Right kidney (tissue), 1 donor: Measurements from ENCODE around the gene FAM149A.

Source experiments
- DNase-seq: peaks from one replicate; pipeline ENCODE4 v3.0.0-alpha.2; 2016

The FAM149A gene

DNA sequence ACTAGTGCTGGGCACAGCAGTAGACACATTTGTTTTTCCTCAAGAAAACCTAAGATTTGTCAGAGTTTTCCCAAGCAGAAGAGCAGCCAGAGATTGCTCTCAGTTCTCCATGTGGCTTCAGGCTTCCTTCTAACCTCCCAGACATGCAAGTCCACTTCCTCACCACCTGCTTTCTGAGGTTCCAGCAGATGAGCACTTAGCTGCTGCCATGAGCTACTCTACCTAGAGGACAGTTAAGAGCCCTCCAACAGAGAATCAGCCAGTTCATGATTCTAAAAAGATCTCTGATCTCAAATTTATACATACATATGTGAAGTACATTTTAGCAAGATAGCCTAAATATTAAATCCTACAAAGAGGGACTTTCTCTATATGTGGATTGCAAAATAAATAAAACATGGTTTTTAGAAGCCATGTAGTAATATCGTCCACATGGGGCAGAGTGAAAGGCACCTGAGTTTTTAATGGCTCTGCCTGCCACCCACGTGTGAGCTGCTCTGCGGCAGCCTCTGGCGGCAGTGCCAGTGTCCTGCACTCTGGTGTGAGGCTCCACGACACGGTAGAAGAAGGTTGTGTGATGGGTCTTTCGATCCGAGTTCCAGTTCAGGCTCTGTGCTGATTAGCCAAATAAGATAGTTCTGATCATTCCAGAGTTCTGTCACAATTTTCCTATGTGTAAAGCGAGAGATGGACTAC is 97.2 kb downstream of the FAM149A start:
- no peak for DNase-seq

DNA sequence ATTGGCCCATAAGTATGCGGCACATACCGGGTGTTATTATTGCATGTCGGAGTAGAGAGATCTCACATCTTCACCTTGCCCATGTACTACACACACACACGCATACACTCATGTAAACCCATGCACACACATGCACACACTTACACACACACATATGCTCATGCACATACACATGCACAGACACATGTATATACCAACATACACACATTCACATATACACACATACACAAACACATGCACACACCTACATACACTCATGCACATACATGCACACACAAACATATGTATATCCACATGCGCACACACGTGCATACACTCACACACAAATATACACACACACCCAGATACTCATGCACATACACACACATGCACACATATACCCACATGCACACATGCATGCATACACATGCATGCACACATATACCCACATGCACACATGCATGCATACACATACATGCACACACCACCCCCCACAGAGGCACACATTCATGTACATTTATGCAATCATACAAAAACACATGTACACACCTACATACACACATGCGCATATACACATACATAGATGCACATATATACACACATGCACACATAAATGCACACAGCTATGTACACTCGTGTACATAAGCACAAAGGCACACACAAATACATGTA is 98.1 kb downstream of the FAM149A start:
- DNase-seq: no peak

DNA sequence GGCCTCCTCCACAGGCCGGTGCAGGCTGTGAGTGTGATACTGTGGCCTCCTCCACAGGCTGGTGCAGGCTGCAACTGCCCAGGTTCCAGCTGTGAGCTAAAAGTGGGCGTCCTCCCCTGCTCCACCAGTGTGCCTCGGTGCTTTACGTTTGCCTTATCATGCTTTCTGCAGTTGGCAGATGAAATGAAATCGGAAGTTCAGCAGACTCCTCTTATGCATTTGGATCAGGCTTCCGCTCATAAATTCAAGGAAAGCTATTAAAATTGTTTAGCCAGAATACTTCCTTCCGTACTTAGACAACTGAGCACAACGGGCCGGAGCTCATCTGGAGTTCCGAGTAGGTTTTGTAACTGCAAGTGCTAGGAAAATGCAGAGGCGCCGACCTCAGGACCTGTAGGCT is 98.9 kb downstream of the FAM149A start:
- peak; percentile 25 for DNase-seq

DNA sequence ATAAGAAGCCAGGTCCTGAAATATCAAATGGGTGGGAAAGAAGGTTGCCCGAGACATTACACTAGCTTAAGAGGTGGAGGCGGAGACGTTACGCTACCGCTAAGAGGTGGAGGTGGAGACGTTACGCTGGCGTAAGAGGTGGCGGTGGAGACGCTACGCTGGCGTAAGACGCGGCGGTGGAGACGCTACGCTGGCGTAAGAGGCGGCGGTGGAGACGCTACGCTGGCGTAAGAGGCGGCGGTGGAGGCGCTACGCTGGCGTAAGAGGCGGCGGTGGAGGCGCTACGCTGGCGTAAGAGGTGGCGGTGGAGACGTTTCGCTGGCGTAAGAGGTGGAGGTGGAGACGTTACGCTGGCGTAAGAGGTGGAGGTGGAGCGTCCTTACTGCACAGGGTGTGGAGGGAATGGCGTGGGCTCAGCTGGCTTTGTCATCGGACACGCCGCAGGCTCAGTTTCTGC is 99.6 kb downstream of the FAM149A start:
- no peak for DNase-seq

DNA sequence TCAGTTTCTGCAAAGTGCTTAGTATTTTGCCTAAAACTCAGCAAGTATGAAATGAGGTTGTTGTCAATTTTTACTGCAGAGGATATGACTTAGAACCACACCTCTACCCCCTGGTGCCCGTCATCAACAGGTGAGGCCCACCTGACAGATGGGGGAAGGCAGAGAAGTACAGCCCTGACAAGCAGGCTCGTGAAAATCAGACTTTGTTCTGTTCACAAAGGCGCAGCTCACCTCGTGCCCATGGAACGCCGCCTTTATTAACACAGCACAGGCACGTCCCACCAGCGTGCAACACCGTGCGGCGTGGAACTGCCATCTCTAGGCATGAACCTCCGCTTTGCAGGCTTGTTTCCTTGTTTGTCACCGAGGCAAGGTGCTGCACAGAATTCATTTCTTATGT is 100.2 kb downstream of the FAM149A start:
- DNase-seq: no peak

DNA sequence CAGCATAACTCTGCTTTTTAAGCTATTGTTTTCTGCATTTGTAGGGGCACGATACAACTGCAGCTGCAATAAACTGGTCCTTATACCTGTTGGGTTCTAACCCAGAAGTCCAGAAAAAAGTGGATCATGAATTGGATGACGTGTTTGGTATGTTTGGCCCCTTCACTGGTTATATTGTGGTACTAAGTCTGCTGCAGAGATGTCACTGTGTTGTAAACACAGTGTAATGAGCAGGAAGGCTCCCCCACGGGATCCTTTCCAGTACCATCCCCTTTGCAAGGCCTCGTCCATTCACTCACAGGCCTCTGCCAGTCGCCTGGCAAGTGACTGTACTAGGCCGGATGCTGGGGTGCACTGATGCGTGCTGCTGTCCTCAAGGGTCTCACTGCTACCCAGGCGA is 100.7 kb downstream of the FAM149A start:
- no peak for DNase-seq

DNA sequence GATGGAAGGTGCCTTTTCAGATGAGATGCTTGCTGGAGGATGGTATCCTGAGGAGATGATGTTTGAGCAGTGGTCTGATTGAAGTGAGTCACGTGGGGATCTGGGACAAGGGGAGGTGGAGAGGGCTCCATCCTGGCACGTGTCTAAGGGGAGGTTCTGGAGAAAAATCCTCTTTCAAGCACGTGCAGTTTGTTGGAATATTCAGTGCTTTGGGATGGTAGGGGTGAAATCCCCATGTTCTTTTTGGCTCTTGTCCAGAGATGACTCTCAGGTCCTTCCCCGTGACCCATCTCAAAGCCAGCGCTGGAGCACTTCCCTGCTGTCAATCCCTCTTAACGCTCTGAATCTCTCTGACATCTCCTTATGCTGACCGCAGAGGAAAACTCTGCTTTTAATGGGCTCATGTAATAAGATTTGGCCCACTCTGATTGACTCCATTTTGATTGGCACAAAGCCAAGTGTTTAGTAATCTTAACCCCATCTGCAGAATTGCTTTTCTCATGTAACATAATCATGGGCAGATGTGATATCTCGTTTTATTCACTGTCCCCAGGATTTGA is 112.0 kb downstream of the FAM149A start:
- no peak for DNase-seq

DNA sequence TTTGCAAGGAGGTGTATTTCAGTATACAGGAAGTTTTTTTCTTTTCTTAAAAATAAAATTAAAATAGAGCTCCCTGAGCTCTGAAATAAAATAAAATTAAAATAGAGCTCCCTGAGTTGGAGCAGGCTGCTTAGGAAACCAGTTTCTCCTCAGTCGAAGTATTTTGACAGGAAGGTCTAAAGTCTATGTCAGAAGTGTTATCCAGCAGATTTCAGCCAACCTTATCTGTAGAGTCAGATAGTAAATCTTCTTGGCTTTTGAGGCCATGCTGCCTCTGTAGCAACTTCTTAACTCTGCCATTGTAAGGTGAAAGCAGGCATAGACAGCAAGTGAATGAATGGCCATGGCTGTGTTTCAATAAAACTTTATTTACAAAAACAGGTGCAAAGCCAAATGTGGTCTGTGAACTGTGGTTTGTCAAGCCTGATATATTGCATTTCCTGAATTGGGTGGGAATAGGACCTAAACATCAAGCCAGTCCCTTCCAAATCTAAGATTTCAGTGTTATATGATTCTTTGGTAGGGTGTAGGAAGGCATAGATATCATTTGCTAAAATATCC is 113.3 kb downstream of the FAM149A start:
- DNase-seq: no peak

DNA sequence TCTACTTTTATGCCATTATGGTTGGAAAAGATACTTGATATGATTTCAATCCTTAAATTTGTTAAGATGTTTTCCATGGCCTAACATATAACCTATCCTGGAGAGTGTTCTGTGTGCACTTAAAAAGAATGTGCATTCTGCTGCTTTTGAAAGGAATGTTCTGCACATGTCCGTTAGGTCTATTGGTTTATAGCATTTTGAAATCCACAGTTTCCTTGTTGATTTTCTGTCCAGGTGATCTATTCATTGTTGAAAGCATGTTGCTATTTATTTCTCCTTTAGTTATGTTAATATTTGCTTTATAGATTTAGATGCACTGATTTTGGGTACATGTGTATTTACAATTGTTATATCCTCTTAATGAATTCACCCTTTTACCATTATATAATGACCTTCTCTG is 117.1 kb downstream of the FAM149A start:
- no peak for DNase-seq
